ENCODE data around the gene JPH2.

JPH2 gene

GRCh38 chr20:44209686-44210405 is 22.9 kb upstream of the JPH2 start:
- no peak for TF ChIP-seq CTCF (IDR thresholded peaks at IDR 0.05)

GRCh38 chr20:44208770-44209169 is 21.8 kb upstream of the JPH2 start:
- TF ChIP-seq CTCF (IDR thresholded peaks at IDR 0.05), result no peak

GRCh38 chr20:44208165-44208564 is 21.2 kb upstream of the JPH2 start:
- TF ChIP-seq CTCF (IDR thresholded peaks at IDR 0.05), result no peak

GRCh38 chr20:44207126-44207723 is 20.2 kb upstream of the JPH2 start:
- no peak for TF ChIP-seq CTCF (IDR thresholded peaks at IDR 0.05)

- TF ChIP-seq CTCF (IDR thresholded peaks at IDR 0.05), result no peak
Measured at GRCh38 chr20:44206132-44206531, 19.1 kb upstream of the JPH2 start.

GRCh38 chr20:44204832-44205215 is 17.8 kb upstream of the JPH2 start:
- TF ChIP-seq CTCF (IDR thresholded peaks at IDR 0.05), result no peak

GRCh38 chr20:44204156-44204831 is 17.3 kb upstream of the JPH2 start:
- TF ChIP-seq CTCF (IDR thresholded peaks at IDR 0.05), result no peak
